MG63 (cell line): Measurements from ENCODE around the gene NAPB. TPM values are rescaled to one million over a fixed set of nuclear protein-coding genes. Genes with fewer than 3 reads are reported as not detected.

ENCODE experiments used
- DNase-seq: peaks from one replicate; pipeline ENCODE4 v3.0.0-alpha.2; 2020
- H3K27me3 ChIP-seq: fragments of 250-450 bp; sonication (Bioruptor Pico); 2 replicates; pipeline ENCODE4 v1.5.1; 2020; ENCODE audit warnings: mild to moderate bottlenecking, moderate library complexity
- H3K36me3 ChIP-seq: fragments of 250-450 bp; sonication (Bioruptor Pico); 2 replicates; pipeline ENCODE4 v1.5.1; 2020; ENCODE audit warnings: mild to moderate bottlenecking, moderate library complexity
- H3K4me3 ChIP-seq: fragments of 250-450 bp; sonication (Bioruptor Pico); 2 replicates; pipeline ENCODE4 v1.5.1; 2020; ENCODE audit warnings: mild to moderate bottlenecking, moderate library complexity
- H3K9me3 ChIP-seq: fragments of 250-450 bp; sonication (Bioruptor Pico); 2 replicates; pipeline ENCODE4 v1.5.1; 2020; ENCODE audit warnings: mild to moderate bottlenecking, moderate library complexity
- total RNA-seq: library from RNA; depleted of rRNA; stranded (reverse); fragments of >200 nt; shearing (Covaris generic); gene quantifications from 2 replicates; pipeline ENCODE4 v1.2.3, GENCODE V29; 2014; ENCODE audit warnings: low replicate concordance

NAPB gene
- total RNA-seq, 1 experiment from 2014 or later, result 0.82 TPM

DNA sequence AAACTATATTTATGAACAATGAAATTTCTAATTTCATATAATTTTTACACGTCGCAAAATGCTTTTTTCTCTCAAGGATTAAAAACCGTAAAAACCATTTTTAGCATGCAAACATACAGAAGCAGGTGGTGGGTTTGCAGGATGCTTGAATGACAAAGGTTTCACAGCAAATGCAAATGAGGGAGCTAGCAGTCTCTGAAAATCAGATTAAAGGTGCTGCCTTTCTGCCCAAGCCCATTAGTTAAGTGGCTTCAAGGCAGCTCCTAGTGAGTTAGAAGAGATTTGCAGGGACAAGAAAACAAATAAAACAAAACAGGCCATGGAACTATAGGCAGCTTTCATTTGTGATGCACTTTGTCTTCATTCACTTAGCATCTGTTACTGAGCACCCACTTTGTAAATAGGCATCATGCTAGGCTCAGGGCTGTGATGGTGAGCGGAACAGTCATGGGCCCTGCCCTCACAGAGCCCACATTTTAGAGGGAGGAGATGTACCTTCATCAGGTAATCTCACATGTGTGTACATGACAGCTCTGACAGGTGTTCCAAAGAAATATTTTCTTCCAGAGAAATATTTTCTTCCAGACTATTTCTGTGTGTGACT, 29.5 kb downstream of the NAPB start:
- DNase-seq, result no peak
- no peaks in the 10 kb centered on the region for H3K9me3 ChIP-seq
- H3K36me3 ChIP-seq, result no peaks in the 10 kb centered on the region; the same call in 1 of the 2 replicates
- H3K27me3 ChIP-seq, result no peaks in the 10 kb centered on the region
- no peak overlapping the region for H3K4me3 ChIP-seq

- no peaks in the 10 kb centered on the region for H3K9me3 ChIP-seq
- H3K4me3 ChIP-seq, result no peak overlapping the region
- H3K36me3 ChIP-seq, result no peaks in the 10 kb centered on the region; the same call in 1 of the 2 replicates
- H3K27me3 ChIP-seq, result no peaks in the 10 kb centered on the region
- DNase-seq, result no peak
Observed at GRCh38 chr20:23390091-23390774, 31.1 kb downstream of the NAPB start.

DNA sequence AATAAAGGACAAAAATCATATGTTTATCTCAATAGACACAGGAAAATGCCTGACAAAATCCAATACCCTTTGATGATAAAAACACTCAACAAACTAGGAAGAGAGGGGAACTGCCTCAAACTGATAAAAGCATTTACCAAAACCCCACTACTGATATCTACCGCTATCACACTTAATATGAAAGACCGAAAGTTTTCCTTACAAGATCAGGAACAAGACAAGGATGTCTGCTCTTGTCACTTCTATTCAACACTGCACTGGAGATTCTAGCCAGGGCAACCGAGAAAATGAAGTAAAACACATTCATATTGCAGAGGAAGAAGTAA, 34.2 kb downstream of the NAPB start:
- Histone ChIP-seq H3K27me3 (no peaks in the 10 kb centered on the region), H3K9me3 (peaks cover 6% of the 10 kb centered on the region; the same call in 1 of the 2 replicates), H3K4me3 (no peak overlapping the region), H3K36me3 (peaks cover 4% of the 10 kb centered on the region)
- no peak for DNase-seq

- H3K9me3 ChIP-seq, result peaks cover 6% of the 10 kb centered on the region; the same call in 1 of the 2 replicates
- H3K27me3 ChIP-seq, result no peaks in the 10 kb centered on the region
- no peak for DNase-seq
- no peak overlapping the region for H3K4me3 ChIP-seq
- H3K36me3 ChIP-seq, result peaks cover 4% of the 10 kb centered on the region
Observed at GRCh38 chr20:23386304-23387117, 34.8 kb downstream of the NAPB start.

DNA sequence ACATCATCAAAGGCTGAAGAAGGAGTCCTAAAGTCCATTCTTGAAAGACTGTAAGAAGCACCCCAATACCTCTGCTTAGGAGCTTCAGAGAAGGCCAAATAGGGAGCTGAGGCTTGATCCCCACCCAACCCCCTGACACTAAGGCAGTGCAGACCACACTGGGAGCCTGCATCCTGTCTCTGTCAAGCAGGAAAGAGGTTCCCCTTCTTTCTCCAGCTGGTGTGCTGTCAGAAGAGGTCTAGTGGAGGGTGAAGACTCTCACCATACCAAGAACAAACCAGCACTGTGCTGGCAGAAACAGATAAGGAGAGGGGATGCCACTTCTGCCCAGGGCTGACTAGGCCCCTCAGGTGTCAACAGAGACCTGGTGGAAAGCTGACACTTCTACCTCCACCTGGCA, 39.4 kb downstream of the NAPB start:
- Histone ChIP-seq H3K9me3 (peaks cover 6% of the 10 kb centered on the region; the same call in 1 of the 2 replicates), H3K4me3 (no peak overlapping the region), H3K27me3 (no peaks in the 10 kb centered on the region), H3K36me3 (peaks cover 4% of the 10 kb centered on the region)
- DNase-seq, result no peak

DNA sequence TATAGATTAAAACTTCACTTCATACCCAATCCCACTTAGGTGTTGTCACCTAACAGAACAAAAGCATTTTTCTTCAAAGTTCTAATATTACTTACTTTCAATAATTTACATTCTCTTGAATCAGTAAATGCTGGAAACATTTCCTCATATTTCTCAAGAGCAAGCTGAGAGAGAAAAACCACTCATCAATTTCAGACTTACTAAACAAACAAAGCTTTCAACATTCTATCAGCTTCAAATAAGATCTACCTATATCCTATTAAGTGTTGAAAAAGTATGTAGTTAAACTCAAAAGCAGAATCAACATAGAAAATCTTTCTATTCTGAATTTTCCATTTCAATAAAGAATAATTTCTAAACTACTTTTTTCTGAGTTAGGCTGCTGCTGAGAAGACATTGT, 41.5 kb downstream of the NAPB start:
- DNase-seq, result no peak
- H3K36me3 ChIP-seq, result peaks cover 7% of the 10 kb centered on the region

GRCh38 chr20:23375827-23376226, 45.5 kb downstream of the NAPB start:
- Histone ChIP-seq H3K9me3 (no peaks in the 10 kb centered on the region), H3K4me3 (no peak overlapping the region), H3K36me3 (peaks cover 13% of the 10 kb centered on the region), H3K27me3 (no peaks in the 10 kb centered on the region)
- DNase-seq, result no peak

More for the DNA sequence above, 41.5 kb downstream of the NAPB start:
- H3K27me3 ChIP-seq, result no peaks in the 10 kb centered on the region
- H3K9me3 ChIP-seq, result peaks cover 6% of the 10 kb centered on the region; the same call in 1 of the 2 replicates
- no peak overlapping the region for H3K4me3 ChIP-seq

- peaks cover 25% of the 10 kb centered on the region for H3K36me3 ChIP-seq
- H3K27me3 ChIP-seq, result no peaks in the 10 kb centered on the region
- no peaks in the 10 kb centered on the region for H3K9me3 ChIP-seq
- no peak for DNase-seq
- H3K4me3 ChIP-seq, result no peak overlapping the region
Observed at GRCh38 chr20:23374441-23374840, 46.8 kb downstream of the NAPB start.

DNA sequence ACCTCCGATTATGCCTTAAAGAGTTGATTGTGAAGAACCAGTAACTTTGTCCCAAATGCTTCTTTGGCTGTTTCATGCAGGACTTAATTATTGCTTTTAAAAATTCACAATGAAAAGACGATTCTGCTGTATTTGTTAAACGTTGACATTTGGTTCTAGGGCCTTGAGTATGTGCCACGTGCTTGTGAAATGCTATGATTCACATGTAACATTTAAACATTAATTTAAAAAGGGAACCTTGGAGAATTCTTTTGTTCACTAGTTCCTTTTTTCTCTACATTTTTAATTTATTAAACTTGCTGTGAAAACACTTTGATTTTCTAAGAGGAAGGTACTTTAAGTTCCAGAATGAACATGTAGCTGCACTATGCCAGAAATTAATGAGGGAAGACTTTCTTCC, 49.8 kb downstream of the NAPB start:
- no peak for DNase-seq
- Histone ChIP-seq H3K36me3 (peaks cover 42% of the 10 kb centered on the region), H3K27me3 (no peaks in the 10 kb centered on the region), H3K9me3 (no peaks in the 10 kb centered on the region), H3K4me3 (no peak overlapping the region)

GRCh38 chr20:23370873-23371272, 50.4 kb downstream of the NAPB start:
- H3K36me3 ChIP-seq, result peaks cover 47% of the 10 kb centered on the region
- H3K4me3 ChIP-seq, result no peak overlapping the region

DNA sequence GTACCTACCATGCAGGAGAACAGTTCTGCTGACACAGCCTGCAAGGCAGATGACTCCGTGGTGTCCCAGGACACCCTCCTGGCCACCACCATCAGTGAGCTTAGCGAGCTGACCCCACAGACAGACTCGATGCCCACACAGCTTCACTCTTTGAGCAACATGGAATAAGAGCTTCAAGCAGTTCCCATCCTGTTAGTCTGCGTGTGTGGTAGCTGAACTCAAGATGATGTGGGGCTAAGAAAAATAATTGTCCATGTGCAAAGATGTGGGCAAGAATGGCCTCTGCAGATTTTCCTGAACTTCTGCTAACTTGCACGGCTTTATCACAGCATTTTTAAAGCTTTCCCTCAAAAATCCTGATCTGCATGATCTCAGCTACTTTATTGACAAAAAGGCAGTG, 51.0 kb downstream of the NAPB start:
- peaks cover 51% of the 10 kb centered on the region for H3K36me3 ChIP-seq
- H3K4me3 ChIP-seq, result no peak overlapping the region
- H3K27me3 ChIP-seq, result no peaks in the 10 kb centered on the region
- no peaks in the 10 kb centered on the region for H3K9me3 ChIP-seq
- DNase-seq, result no peak

More at GRCh38 chr20:23370873-23371272, 50.4 kb downstream of the NAPB start:
- no peaks in the 10 kb centered on the region for H3K27me3 ChIP-seq
- H3K9me3 ChIP-seq, result no peaks in the 10 kb centered on the region
- no peak for DNase-seq

- Histone ChIP-seq H3K9me3 (no peaks in the 10 kb centered on the region), H3K4me3 (no peak overlapping the region), H3K36me3 (peaks cover 51% of the 10 kb centered on the region), H3K27me3 (no peaks in the 10 kb centered on the region)
- DNase-seq, result no peak
Observed at GRCh38 chr20:23369072-23369823, 52.0 kb downstream of the NAPB start.

- H3K36me3 ChIP-seq, result peaks cover 51% of the 10 kb centered on the region
- no peak for DNase-seq
- no peak overlapping the region for H3K4me3 ChIP-seq
- no peaks in the 10 kb centered on the region for H3K9me3 ChIP-seq
- H3K27me3 ChIP-seq, result no peaks in the 10 kb centered on the region
Observed at GRCh38 chr20:23368316-23369071, 52.8 kb downstream of the NAPB start.

DNA sequence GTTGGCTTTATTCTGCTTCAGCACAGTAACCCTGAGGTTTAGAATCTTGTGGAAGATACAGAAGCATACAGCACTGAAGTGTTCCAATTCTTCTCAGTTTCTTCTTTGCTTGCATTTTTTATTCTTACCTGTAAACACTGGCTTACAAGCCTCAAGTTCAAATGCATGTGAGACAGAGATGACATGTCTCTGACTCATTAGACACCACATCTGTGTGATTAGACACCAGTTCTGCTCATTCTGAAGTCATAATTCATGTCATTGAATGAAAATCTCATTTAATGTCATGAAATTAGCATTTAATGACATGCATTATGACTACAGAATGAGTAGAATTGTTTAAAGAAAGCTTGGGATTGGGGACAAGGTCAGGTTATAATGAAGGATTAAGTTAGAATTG, 53.5 kb downstream of the NAPB start:
- DNase-seq, result no peak
- Histone ChIP-seq H3K4me3 (no peak overlapping the region), H3K9me3 (no peaks in the 10 kb centered on the region), H3K36me3 (peaks cover 51% of the 10 kb centered on the region), H3K27me3 (no peaks in the 10 kb centered on the region)

- Histone ChIP-seq H3K9me3 (no peaks in the 10 kb centered on the region), H3K36me3 (peaks cover 45% of the 10 kb centered on the region), H3K4me3 (no peak overlapping the region), H3K27me3 (no peaks in the 10 kb centered on the region)
- DNase-seq, result no peak
Observed at GRCh38 chr20:23366384-23366783, 54.9 kb downstream of the NAPB start.
